Measurements from ENCODE around the gene DUSP22.

The DUSP22 gene

DNA sequence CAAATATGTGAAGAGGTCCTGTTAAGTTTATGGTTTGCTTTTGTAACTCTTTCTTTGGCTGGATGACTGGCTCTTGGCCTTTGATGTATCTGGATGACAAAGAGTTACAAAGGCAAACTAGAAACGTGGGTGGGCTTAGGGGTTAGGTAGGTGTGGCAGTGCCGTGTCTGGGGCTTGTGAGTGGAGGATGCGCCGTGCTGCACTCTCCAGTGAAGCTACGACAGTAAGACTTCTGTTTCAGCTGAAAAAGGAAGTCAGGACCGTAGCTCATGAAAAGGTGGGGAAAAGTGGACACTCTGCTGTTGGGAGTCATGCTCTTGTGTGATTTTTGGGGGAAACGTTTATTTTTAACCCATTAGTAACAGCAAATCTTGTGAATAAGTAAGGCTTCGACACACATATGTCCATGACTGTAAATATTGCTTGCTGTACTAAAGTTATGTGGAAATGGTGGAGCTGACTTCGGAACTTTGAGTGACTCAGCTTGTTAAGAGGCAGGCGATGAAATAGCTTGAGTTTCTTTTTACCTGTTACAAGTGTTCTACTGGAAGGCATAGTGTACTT lies 45.6 kb downstream of the DUSP22 start:
- peak in 1 of 2 donors; percentile 28 for DNase-seq (ENCODE audit: low read depth in 2 of 2)

- DNase-seq (ENCODE audit: low read depth in 2 of 2) = no peak
These were observed 46.6 kb downstream of the DUSP22 start for GRCh38 chr6:338815-339262.

GRCh38 chr6:339480-339879 lies 47.2 kb downstream of the DUSP22 start:
- no peak for DNase-seq (ENCODE audit: low read depth in 2 of 2)

DNA sequence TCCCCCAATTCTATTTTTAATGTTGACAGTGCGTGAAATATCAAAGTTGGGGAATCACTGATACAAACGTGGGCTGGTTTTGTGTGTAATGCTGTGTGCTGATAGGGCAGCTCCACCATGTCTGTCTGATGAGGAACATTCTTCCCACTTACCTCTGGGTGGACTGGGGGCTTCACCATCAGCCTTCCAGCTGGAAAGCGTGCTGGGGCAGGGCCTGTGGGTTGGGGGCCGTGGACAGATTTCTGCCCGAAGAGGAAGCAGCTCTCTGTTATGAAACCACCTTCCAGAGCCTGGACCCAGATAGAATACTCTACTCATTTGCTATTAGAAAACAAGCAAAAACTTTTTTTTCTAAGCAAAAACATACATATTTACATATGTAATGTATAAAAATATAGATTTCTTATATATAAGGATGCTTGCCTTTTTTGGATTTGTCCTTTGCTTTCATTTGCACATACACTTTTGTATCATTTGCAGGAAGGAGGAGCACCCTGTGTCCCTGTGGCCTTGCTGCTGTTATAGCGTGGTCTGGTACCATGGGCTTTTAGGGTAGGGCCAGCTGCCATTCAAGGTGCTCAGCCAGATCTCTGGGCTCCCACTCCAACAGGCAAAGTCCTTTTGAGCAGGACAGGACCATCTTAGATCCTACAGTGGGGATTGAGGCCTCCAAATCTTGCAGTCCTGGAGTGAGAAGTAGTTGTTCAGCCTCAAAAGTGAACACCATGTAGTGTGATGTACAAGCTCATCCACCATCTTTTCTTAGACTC lies 48.1 kb downstream of the DUSP22 start:
- DNase-seq (ENCODE audit: low read depth in 2 of 2) = no peak

DNA sequence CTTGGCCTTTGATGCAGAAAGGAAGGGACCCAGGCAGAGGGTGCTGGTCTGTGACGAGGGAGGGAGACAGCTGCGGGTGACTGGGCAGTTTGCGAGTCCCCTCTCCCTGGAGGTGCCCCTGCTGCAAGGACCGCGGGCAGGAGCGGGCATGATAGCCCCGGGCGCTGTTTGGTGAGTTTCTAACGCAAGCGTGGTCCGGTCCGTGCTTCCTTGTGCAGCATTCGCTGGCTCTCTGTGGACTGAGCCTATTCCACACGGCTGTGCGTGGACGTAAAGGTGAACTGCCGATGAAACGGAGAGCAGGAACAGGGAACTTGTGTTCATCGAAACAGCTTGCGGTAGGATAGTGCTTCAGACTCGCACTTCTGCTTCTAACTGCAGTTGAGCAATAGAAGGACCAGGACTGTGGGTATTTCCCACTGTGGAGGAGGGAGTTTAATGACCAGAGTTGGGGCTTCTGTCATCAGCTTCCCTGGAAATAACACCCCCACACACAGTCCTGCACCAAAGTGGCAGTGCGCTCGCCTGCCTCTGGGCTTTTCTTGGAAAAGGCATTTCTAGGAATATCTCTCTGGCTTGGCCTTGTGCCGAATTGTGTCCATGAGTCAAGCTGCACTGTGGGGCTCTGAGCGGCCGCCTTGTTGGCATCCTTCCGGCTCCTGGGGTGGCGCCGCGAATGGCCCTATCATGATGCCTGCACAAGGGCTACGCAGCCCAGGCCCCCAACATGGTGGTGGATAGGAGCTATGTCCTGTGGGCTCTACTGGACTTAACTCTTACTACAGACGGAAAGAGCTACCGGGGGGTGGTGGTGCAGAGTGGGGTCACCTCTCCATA lies 48.9 kb downstream of the DUSP22 start:
- peak in 1 of 2 donors; percentile 40 for DNase-seq (ENCODE audit: low read depth in 2 of 2)

GRCh38 chr6:341914-342831 lies 49.9 kb downstream of the DUSP22 start:
- no peak for DNase-seq (ENCODE audit: low read depth in 2 of 2)

DNA sequence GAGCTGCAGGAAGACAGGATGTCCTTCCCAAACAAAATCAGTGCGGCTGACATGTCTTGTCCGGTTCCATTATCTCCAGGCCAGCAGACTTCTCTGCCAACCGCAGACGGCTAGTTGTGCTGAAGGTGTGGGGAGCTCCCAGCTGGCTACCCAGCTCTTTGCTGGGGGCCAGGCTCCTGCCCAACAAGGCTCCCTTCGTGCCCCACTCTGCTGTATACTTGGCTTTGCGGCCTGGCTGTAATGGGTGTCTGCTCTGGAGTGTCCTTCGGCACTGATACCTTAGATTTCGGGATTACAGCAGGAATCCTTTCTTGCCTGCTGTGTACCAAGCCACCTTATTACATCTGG lies 50.5 kb downstream of the DUSP22 start:
- no peak for DNase-seq (ENCODE audit: low read depth in 2 of 2)

DNA sequence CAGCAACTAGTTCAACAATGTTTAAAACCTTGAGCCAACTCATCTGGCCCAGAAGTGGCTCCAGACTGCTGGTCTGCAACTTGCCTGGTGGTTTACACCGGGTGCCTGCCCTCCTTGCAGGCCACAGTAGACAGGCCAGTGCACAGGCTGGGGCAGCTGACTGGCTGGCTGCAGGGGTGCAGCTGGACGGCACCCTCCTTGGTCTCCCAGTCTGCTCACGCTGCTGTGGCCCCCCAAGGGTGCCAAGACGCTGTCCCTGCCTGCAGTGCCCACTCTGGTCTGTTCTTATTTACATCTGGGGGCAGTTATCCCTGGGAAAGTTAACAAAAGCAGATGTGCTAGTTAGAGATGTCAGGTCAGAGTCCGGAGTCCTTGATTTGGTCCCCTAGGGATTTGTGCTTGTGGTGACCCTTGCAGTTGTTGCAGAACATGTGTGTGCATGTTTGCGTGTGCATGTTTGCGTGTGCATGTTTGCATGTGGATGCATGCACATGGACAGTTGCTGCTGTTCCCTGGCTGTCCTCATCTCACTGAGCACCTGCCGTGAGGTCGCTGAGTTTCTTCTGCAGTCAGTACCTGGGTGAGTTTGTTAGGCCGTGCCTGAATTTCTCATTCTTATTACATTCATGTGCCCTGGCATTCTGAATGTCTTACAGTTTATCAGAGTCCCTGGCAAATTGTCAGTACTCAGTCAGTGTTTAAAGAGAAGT lies 51.1 kb downstream of the DUSP22 start:
- no peak for DNase-seq (ENCODE audit: low read depth in 2 of 2)

- no peak for DNase-seq (ENCODE audit: low read depth in 2 of 2)
These were observed 51.9 kb downstream of the DUSP22 start for GRCh38 chr6:343960-344815.

GRCh38 chr6:344816-345340 lies 52.6 kb downstream of the DUSP22 start:
- DNase-seq (ENCODE audit: low read depth in 2 of 2) = no peak

- no peak for DNase-seq (ENCODE audit: low read depth in 2 of 2)
These were observed 53.6 kb downstream of the DUSP22 start for GRCh38 chr6:345747-346385.

DNA sequence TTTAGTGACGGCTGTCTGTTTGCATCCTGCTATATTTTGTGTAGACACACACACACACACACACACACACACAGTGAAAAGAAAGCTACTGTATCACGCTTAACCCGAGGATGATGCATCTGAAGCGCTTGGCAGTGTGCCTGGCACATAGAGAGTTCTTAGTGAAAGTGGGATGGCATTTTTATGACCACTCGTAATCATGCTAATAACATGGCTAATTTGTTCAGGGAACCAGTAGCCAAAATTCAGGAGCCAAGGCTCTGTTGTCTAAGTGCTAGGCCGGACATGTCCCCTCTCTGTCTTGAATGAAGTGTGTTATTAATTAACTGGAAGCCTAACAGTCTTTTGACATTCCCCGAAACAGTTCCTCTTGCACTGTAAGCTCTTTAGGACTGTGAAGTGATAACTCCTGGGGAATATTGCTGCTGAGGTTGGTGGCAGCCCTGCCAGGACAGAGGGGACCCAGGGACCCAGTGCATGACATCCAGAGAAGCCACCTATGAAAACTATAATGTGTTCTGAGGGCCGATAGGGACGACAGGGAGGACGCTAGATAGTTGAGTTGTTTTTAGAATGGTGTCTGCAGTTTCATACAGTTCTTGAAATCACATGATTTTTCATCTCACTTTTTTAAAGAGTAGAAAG lies 54.2 kb downstream of the DUSP22 start:
- DNase-seq (ENCODE audit: low read depth in 2 of 2) = no peak

GRCh38 chr6:347232-347631 lies 54.9 kb downstream of the DUSP22 start:
- DNase-seq (ENCODE audit: low read depth in 2 of 2) = no peak

- DNase-seq (ENCODE audit: low read depth in 2 of 2) = no peak
These were observed 55.9 kb downstream of the DUSP22 start for GRCh38 chr6:347951-348859.

GRCh38 chr6:348860-349396 lies 56.6 kb downstream of the DUSP22 start:
- no peak for DNase-seq (ENCODE audit: low read depth in 2 of 2)

DNA sequence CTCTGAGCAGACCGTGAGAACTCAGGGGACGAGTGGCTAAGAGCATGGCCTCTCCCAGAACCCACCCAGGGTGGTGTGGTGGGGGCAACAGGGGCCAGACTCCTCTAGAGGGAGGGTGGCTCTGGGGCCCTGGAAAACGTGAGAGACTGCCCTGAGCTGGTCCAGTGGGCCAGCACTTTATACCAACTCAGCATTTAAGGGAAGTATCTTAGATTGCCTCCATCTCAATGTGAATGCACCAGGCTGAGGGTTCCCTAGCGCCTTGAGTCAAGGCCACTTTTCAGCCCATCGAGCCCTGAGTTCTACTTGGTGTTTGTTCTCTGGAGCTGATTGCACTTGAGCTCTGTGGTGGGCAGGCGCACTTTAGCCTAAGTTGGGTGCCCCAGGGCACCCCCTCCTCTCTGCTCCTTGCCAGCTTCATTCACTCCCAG lies 57.2 kb downstream of the DUSP22 start:
- no peak for DNase-seq (ENCODE audit: low read depth in 2 of 2)

- DNase-seq (ENCODE audit: low read depth in 2 of 2) = no peak
These were observed 58.1 kb downstream of the DUSP22 start for GRCh38 chr6:350371-350770.

Data from stimulated activated CD8-positive, alpha-beta memory T cell treated with anti-CD3 and anti-CD28 coated beads, Interleukin-15, amount 100 ng/mL, for 48 hours (primary cell).